GM18870 (cell line): ENCODE results near the gene RBMS3.
"Not testable (repeated sequence)": the region's sequence is repeated elsewhere in the genome, so short reads cannot be mapped to it uniquely, and the experiment has no call there.

Experiments
- ATAC-seq: cut with Tn5 transposase; IDR thresholded peaks from one replicate; pipeline ENCODE4 v1.9.1; 2021; ENCODE audit warnings: moderate library complexity; ENCODE audit not compliant: unreplicated experiment

The RBMS3 gene

DNA sequence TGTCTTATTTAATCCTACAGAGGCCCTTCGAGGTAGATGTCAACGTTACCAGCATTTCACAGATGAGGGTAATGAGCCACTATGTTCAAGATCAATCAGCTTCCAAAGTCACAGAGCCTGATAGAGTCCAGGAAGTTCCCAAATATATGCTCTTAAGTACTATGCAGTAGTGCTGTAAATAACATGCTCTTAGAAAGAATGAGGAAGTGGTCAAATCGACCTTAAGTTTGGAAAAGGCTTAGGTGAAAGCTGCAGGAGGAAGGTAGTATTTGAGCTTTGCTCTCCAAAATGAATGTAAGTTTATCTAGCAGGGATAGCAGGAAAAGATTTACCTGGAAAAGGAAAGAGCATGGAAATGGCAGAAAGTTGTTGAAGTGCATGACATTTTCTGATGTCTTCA lies 234.0 kb downstream of the RBMS3 start:
- ATAC-seq = peak; percentile 34

DNA sequence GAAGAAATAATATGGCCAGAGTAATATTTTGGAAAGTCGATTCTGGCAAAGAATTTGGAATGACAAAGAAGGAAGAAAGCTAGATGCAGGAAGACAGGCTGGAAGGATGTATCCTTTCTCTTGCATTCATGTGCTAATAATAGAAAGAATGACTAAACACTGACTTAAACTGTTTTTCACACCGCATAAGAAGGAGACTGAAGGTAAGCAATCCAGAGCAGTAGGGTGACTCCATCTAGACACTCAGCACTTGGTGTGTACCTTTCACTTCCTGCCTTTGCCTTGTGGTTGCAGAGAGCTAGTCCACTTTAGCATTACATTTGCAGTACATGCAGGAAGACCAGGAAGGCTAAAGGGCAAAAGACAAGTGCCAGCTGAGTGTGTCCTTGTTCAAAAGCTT lies 234.6 kb downstream of the RBMS3 start:
- peak; percentile 90 for ATAC-seq

DNA sequence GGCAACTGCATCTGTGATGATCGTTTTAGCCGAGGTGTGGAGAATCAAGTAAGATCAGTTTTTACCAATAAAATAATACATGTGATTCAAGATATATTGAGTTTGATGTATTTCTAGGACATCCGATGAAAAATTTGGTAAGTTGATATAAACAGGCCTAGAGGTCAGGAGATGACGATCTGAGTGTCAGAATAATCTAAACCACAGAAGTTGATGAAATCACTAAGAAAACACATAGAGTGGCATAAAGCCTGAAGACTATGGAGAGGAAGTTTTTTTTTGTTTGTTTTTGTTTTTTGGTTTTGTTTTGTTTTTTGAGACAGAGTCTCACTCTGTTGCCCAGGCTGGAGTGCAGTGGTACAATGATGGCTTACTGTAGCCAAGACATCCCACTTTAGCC lies 235.3 kb downstream of the RBMS3 start:
- no peak for ATAC-seq

GRCh38 chr3:29520764-29521163 lies 239.9 kb downstream of the RBMS3 start:
- ATAC-seq = no peak

DNA sequence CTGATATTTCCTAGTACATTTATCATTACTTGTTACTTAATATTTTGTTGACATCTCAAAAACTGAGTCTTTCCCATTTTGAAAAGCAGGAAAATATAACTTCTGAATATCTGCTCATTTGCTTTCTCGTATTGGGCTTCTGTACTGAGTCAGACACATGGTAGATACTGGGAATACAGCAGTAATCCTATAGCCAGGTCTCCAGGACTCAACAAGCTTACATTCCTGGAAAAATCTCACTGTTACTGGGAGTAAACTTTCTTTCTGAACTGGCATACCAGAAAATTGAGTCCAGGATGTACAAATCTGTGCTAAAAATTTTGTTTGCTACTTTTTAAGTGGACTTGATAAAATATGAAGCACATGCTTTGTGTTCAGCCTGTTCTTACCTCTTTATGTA lies 240.4 kb downstream of the RBMS3 start:
- no peak for ATAC-seq

GRCh38 chr3:29521751-29522150 lies 240.9 kb downstream of the RBMS3 start:
- no peak for ATAC-seq

DNA sequence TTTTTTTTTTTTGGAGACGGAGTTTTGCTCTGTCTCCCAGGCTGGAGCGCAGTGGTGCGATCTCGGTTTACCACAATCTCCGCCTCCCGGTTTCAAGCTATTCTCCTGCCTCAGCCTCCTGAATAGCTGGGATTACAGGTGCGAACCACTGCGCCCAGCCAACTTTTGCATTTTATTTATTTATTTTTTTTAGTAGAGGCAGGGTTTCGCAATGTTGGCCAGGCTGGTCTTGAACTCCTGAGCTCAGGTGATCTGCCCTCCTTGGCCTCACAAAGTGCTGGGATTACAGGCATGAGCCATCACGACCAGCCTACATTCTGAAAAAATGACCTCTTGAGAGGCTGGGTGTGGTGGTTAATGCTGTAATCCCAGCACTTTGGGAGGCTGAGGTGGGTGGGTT lies 243.6 kb downstream of the RBMS3 start:
- ATAC-seq = not testable (repeated sequence)

GRCh38 chr3:29525254-29525881 lies 244.5 kb downstream of the RBMS3 start:
- ATAC-seq = no peak

DNA sequence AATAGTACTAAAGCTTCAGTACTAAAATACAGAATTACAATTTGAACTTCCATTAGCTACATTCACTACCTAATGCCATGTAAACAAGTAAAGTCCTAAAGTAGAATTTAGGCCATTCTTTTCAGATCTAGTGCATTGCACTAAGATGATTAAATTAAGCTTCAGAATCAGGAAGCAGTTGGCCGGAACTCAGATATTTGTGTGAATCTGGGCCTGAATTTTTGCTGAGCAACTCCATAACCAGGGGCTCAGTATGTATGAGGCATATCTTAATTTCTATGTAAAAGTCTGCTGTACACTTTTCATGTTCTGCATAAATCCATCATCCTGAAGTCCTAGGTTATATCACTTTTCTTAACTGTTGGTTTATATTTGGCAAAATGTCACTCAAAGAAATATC lies 246.4 kb downstream of the RBMS3 start:
- ATAC-seq = no peak

- ATAC-seq = no peak
These were observed 250.8 kb downstream of the RBMS3 start for GRCh38 chr3:29531644-29532043.

DNA sequence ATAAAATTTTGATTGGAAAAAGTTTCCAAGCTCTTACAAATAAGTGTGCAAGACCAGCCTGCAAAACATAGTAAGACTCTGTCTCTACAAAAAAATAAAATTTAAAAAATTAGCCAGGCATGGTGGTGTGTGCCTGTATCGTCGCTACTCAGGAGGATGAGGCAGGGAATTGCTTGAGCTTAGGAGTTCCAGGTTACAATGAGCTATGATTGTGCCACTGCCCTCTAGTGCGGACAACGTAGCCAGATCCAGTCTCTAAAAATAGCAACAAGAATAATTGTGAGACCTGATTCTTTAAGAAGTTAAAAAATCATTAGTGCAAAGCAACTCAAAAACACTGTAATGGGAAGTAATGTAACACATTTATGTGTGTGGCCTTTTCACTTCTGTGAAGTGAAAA lies 251.6 kb downstream of the RBMS3 start:
- ATAC-seq = no peak

DNA sequence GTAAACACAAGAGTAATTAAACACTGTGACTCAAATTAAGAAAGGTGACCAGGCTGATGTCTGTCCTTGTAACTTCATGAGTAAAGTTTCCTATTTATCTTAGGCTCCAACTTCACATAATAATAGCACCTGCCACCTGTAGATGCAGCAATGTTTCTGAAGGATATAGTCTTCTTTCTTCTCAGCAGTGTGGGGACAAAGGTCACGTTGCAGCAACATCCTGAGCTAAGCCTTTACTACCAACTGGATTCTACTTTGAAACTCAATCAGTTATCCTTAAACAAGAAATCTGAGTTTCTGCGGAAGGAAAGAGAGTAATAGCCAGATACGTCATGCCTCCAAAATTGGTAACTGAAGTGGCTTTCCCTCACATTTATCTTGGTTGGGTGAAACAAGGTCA lies 253.1 kb downstream of the RBMS3 start:
- no peak for ATAC-seq

GRCh38 chr3:29536016-29536758 lies 255.3 kb downstream of the RBMS3 start:
- ATAC-seq = no peak

GRCh38 chr3:29537889-29538609 lies 257.2 kb downstream of the RBMS3 start:
- no peak for ATAC-seq

DNA sequence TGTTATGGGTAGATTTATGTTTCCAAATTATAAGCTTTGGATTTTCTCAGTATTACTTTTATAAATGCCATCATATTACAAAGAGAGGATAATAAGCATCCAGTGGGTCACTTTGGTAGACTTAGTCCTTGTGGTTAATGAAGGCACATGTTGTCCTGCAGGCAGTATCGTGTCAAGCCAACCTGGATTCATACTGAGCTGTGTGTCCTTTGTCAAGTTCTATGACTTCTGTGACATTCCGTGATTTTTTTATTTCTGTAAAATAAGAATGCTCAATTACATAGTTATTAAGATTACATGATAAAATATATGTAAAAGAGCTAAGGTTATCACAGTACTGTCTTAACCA lies 257.7 kb downstream of the RBMS3 start:
- ATAC-seq = no peak

DNA sequence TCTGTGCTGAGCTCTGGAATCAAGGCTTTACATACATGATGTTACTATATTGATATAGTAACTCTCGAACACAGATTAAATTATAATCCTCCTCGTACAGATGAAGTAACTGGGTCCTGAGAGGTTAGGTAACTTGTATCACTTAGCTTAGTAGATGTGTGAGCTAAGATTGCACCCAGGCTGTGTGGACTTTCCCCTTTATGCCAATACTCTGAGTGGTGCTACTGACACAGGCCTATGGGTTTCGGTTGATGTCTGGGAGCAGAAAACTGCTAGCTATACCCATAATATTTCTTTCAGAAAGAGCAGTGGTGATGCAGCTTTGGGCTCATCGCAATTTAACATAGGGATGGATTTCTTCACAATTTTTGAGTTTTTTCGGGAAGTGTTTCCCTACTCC lies 259.7 kb downstream of the RBMS3 start:
- ATAC-seq = no peak

GRCh38 chr3:29544701-29545363 lies 264.0 kb downstream of the RBMS3 start:
- ATAC-seq = no peak

DNA sequence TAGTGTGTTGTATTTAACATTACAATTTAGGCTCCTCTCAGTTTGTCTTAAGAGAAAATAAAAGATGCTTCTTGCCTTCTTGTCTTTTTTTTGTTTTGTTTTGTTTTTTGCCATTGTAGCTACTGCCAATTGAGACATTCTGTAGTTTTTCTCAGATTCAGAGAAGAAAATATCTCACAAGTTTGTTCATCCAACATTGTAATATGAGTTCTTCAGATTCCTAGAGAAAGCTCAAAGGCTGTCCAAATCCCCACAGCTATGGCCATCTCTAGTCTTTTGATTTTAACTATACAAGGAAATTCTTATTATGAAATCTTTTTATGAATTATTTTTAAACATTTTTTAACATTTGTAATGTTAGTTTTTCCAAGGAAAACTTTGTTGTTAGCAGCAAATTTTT lies 264.7 kb downstream of the RBMS3 start:
- no peak for ATAC-seq

- ATAC-seq = no peak
These were observed 271.2 kb downstream of the RBMS3 start for GRCh38 chr3:29552051-29552450.

- ATAC-seq = no peak
These were observed 273.7 kb downstream of the RBMS3 start for GRCh38 chr3:29554566-29554965.

GRCh38 chr3:29555590-29555989 lies 274.7 kb downstream of the RBMS3 start:
- ATAC-seq = no peak

DNA sequence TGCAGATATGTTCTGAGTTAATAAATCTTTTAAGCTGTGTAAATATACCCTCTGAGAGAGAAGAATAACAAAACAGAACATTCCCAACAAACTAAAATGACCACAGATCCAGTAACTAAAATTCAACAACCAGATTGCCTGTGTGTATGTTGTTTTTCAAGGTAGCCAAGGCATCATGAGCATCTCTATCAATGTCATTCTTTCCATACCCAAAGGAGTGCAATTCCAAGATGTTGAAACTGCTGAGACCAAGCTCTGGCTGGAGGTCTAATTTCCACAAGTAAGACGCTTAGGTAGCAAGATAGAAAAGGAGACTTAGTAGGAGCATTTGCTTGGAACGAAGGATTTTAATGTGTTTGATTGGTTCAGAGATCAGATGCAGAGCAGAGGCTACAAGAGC lies 276.3 kb downstream of the RBMS3 start:
- ATAC-seq = no peak
